ENCODE results near the gene PBX2.
"Not testable (repeated sequence)": the region's sequence is repeated elsewhere in the genome, so short reads cannot be mapped to it uniquely, and the experiment has no call there.

PBX2 gene

GRCh38 chr6:32190054-32190851, at the start of gene PBX2:
TSS of gene PBX2 (minus strand) at chr6:32190202. CDS start at chr6:32189915, 287 bp downstream.
- DNase-seq: peak; percentile 74

- DNase-seq: no peak
Observed at GRCh38 chr6:32239462-32239861, 49.5 kb upstream of the PBX2 start.

DNA sequence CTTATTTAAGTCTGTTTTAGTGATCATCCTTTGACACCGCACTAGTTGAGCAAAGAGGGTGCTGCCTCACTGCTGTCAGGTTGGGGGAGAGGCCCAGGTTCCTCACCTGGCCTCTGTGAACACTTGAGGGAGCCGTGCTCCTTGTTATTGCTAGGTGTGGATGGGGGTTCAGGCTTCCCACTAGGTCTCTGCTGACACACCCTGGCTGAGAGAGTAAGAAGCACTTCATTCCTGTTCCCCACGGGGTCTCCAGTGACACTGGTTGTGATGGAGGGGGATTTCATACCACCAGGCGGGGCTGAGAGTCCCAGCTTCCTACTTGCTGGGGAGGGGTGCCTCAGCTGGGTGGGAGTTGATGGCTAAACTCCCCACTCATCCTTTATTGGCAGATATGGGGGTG, 44.9 kb upstream of the PBX2 start:
- DNase-seq: no peak

GRCh38 chr6:32226434-32226833, 36.4 kb upstream of the PBX2 start:
- DNase-seq: no peak

- DNase-seq: no peak
Observed at GRCh38 chr6:32224696-32225095, 34.7 kb upstream of the PBX2 start.

DNA sequence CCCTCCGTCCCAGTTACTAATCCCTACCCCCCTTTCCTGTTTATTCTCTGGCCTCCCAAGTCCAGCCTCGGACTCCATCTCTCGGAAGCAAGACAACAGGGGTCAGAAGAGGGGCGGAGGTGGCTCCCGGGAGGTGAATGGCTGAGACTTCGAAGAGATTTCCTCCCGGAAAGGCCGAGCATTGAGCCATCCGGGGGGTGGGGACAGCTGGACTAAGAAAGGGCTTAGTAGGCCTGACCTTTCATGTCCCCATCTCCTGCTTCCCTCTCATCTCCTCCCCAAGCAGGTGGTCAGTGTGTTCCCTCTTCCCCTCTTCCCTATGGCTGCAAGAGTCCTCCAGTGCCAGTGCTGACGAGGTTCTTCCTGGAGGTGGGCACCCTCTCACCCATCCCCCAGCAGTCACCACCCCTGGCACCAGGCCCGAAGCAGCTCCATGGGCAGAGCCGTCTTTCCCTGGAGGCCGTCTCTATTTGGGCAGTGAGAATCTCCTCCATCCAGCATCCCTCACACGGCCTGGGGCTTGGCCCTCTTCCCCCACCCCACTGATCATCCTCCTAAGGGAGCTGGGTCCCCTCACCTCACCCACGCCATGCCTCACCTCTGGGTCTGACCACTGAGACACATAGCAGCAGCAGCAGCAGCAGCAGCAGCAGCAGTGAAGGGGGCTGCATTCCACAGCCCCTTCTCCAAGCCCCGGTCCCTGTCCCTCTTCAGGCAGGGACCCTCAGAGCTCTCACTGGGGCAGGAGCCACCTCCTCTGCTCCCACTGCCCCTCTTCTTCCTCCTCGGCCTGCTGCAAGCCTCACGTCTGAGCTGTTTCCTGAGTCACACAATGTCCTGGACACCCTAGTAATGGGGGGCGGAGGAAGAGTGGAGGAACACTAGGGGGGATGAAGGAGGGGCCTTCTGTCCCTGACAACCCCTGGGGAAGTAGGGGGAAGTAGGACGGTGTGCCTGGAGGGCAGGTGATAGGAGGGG, 33.5 kb upstream of the PBX2 start, which contains the start of gene NOTCH4:
NOTCH4 (minus strand) TSS at position 810 of the 978 bp plus-strand sequence; CDS start at position 671, 139 bp downstream.
- no peak for DNase-seq

GRCh38 chr6:32222333-32223230, 32.6 kb upstream of the PBX2 start:
- DNase-seq: no peak

DNA sequence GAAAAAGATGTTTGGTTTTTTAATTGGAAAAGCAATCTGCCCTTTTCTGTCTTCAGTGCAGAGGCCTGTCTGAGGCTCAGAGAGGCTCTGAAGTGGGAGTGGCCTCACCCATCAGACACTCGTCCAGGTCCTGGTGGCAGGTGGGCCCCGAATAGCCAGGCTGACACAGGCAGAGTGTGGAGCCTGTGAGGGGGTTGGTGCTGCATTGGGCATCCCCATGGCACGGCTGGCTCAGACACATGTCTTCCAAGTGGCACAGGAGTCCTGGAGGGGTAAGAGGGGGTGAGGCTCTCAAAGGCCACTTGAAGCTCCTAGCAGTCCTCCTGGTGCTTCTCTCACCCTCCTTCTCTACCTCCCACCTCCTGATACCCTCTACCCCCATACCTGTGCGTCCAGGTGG, 30.0 kb upstream of the PBX2 start:
- no peak for DNase-seq

- no peak for DNase-seq
Observed at GRCh38 chr6:32218167-32218566, 28.2 kb upstream of the PBX2 start.

DNA sequence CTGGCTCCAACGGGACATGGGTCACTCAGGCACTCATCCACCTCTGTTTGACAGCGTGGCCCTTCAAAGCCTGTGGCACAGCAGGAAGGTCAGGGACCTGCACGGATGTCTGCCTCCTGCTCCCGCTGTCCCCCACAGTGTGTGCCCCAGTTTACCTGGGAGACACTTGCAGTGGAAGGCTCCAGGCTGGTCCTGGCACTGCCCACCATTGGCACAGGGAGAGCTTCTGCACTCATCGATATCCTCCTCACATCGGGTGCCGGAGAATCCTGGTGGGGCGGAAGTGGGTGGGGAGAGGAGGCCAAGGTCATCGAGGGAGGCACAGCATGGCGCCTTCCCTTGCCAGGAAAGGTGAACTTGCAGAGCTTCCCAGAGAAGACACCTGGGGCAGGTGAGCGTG, 27.0 kb upstream of the PBX2 start:
- no peak for DNase-seq

DNA sequence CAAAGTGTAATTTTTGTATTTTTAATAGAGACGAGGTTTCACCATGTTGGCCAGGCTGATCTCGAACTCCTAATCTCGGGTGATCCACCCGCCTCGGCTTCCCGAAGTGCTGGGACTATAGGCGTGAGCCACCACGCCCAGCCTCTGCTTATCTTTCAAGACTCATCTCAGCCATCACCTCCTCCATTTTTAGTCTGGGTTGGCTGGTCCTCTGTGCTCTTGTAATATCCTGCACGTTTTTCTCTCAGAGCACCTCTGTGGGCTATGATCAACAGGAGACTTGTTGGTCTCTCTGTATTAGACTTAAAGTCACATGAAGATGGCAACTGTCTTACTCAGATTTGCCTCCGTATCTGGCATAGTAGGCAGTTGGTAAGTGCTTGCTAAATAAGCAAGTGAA, 26.3 kb upstream of the PBX2 start:
- DNase-seq: no peak

DNA sequence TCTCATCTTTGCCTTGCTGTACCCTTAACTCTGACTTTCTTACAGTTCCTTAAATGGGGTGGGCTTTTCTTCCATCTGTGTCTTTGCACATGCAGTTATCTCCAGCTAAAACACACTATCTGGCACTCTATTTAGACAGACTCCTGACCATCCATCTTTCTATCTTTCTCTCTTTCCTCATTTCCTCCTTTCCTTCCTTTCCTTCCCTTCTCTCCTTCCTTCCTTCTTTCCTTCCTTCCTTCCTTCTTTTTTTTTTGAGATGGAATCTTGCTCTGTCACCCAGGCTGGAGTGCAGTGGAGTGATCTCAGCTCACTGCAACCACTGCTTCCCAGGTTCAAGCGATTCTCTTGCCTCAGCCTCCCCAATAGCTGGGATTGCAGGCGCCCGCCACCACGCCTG, 25.6 kb upstream of the PBX2 start:
- no peak for DNase-seq

DNA sequence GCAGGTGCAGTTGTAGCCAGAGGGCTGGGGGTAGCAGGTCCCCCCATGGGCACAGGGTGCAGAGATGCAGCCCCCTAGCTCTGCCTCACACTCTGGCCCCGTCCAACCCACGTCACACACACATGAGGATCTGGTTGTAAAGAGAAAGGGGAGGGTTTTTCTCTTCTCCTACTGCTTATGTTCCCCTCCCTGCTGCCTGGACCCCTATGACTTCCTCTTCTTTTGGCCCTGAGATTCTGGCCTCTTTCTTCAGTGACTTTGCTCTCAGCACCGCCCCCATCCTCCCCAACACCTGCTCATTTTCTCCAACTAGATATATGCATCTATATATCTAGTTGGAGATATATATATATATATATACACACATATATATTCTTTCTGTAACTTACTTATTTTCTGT, 24.1 kb upstream of the PBX2 start:
- DNase-seq: no peak

DNA sequence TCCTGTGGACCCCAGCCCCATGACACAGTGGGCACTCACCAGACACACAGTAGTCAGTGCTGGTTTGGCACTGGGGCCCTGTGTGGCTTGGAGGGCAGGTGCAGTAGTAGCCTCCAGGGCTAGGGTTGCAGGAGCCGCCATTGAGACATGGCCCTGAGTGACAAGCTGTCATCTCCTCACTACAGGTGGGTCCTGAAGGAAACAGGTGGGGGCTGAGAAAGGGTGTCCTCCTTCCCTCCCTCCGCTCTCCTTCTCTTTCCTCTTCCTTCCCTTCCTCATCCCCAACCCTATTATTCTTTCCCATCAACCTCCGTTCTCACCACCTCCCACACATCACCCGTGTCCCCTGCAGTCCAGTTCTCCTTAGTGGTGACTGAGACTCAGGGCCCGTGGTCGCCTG, 23.6 kb upstream of the PBX2 start:
- no peak for DNase-seq

DNA sequence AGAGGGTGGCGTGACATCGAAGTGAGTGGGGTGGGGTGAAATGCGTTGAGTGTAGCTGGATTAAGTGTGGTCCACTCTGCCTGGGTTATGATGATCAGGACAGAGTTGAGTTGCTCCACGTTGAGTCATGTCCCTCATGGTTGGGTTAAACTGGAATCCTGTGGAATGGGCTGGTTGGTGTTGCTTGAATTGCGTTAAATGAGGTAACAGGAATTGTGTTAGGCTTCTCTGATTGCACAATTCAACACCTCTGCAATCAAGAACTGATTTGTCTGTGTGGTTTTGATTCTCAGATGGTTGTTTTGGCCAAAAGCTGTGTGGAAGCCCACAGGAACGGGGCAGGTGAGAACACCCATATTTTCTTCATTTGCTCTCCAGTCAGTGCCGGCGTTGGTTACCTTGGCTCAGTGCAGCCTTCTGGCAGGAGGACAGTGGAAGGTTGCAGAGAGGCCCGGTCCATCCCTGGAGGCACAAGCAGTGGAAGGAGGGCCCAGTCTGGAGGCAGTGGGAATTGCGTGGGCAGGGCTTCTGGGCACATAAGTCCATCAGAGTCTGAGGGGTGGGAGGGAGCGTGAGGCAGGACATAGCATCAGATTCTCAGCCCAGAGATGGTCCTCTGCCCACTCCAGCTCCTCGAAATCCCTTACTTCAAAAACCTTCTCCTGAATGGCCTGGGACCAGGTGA, 22.2 kb upstream of the PBX2 start:
- no peak for DNase-seq

GRCh38 chr6:32211432-32211831, 21.4 kb upstream of the PBX2 start:
- not testable (repeated sequence) for DNase-seq

- no peak for DNase-seq
Observed at GRCh38 chr6:32210191-32210601, 20.2 kb upstream of the PBX2 start.

DNA sequence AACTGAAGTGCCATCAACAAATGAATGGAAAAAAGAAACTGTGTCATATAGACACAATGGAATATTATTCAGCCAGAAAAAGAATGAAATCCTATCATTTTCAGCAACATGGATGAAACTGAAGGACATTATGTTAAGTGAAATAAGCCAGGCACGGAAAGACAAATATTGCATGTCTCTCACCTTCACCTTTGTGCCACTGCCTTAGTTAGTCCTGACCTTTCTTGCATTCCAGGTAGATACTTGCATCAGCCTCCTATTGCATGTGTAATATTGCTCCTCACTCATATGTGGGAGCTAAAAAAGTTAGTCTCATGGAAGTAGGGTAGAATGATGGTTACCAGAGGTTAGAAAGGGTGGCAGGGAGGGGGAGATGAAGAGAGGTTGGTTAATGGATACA, 19.0 kb upstream of the PBX2 start:
- DNase-seq: no peak

- no peak for DNase-seq
Observed at GRCh38 chr6:32204268-32204715, 14.3 kb upstream of the PBX2 start.

GRCh38 chr6:32203426-32204267, 13.6 kb upstream of the PBX2 start:
- no peak for DNase-seq

DNA sequence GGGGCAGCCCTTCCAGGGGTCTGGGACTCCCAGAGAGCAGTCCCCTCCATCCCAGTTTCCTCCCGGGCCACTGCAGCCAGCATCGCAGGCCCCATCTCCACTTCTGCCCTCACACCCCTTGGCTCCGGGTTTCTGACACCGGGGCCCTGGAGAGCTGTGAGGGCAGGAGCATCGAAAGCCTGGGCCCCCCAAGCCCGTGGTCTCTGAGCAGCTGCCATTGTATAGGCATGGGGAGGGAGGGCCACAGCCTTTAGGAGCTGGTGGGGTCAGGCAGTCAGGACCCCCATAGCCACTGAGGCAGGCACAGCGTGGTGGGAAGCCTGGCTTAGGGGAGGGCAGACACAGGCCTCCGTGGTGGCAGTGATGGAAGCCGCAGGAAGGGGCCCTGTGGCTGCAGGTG, 12.2 kb upstream of the PBX2 start:
- no peak for DNase-seq
